ENCODE measurements around the gene ELOF1. TPM values are rescaled to one million over a fixed set of nuclear protein-coding genes. Genes with fewer than 3 reads are reported as not detected.

ELOF1 gene
- total RNA-seq, 6 experiments from 2014 or later, result 21.9 to 33.5 (median 24.9) TPM

GRCh38 chr19:11505032-11505503 is 54.0 kb downstream of the ELOF1 start:
- ATAC-seq (peak; percentile 92 to 98 (median 94)), DNase-seq (peak; percentile 99)
- peak overlapping the region; percentile 73 to 89 (median 86) for H3K4me3 ChIP-seq
- TF ChIP-seq POLR2A (IDR thresholded peaks at IDR 0.05), result no peak
- TF ChIP-seq, protein P1, sequence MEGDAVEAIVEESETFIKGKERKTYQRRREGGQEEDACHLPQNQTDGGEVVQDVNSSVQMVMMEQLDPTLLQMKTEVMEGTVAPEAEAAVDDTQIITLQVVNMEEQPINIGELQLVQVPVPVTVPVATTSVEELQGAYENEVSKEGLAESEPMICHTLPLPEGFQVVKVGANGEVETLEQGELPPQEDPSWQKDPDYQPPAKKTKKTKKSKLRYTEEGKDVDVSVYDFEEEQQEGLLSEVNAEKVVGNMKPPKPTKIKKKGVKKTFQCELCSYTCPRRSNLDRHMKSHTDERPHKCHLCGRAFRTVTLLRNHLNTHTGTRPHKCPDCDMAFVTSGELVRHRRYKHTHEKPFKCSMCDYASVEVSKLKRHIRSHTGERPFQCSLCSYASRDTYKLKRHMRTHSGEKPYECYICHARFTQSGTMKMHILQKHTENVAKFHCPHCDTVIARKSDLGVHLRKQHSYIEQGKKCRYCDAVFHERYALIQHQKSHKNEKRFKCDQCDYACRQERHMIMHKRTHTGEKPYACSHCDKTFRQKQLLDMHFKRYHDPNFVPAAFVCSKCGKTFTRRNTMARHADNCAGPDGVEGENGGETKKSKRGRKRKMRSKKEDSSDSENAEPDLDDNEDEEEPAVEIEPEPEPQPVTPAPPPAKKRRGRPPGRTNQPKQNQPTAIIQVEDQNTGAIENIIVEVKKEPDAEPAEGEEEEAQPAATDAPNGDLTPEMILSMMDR (IDR thresholded peaks at IDR 0.05), result no peak
- H3K36me3 ChIP-seq, result no peaks in the 10 kb centered on the region
- 13% methylated on average over 2 of the region's 33 CpGs for WGBS (ENCODE audit: insufficient coverage, low coverage, low lambda C conversion rate, missing lambda C conversion rate)
- intact Hi-C loops (cut with DNase I), result no loop called here
- H3K27me3 ChIP-seq, result no peaks in the 10 kb centered on the region
- H3K4me1 ChIP-seq, result peaks cover 0 to 11% (median 0%) of the 10 kb centered on the region in 4 donors
- H3K27ac ChIP-seq, result peak overlapping the region; percentile 74 to 88 (median 81)
- H3K9me3 ChIP-seq, result no peaks in the 10 kb centered on the region

DNA sequence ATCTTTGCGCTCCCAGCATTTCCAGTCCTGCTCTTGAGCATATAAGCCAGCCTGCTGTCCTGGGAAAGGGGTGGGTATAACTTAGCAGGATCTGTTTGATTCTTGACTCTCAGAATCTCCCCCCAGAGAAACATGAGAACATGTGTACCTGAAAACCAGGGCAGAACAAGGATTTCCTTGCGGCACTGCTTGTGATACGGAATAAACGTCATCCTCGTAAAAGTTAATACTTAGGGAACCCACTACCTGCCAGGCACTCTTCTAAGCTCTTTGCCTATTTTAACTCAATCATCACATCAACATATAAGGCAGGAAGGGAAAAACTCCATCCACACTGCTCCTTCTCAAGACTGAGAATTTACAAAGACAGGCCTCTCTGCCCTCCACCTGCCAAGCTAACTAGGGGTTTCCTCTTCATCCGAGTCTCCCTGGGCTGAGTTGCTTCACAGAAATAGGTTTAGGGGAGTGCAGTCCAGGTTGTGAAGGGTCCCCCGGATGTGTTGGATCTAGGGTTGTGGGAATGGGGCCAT is 54.5 kb downstream of the ELOF1 start:
- ATAC-seq (no peak), DNase-seq (no peak)
- intact Hi-C loops (cut with DNase I), result no loop called here
- Histone ChIP-seq H3K27ac (no peak overlapping the region), H3K4me3 (peak overlapping the region; percentile 73 to 89 (median 86)), H3K27me3 (no peaks in the 10 kb centered on the region), H3K4me1 (peaks cover 0 to 11% (median 0%) of the 10 kb centered on the region in 4 donors), H3K36me3 (no peaks in the 10 kb centered on the region), H3K9me3 (no peaks in the 10 kb centered on the region)
- TF ChIP-seq POLR2A (IDR thresholded peaks at IDR 0.05), result no peak
- TF ChIP-seq, protein P1 (IDR thresholded peaks at IDR 0.05), result no peak
- WGBS (ENCODE audit: insufficient coverage, low coverage, low lambda C conversion rate, missing lambda C conversion rate), result 45% methylated on average over 6 of the region's 7 CpGs

Small RNA genes lying within 50 kb of the gene (small RNA-seq; reads per million reads assigned to genes)
- 0.26 to 0.39 reads per million in 2 experiments for gene RN7SL833P

Other genes starting within 250 kb of the ELOF1 start
- 1 to 10 TPM; 2.7 to 4.5 (median 4.0) TPM for gene RAB3D, start 219.6 kb downstream of the ELOF1 start, total RNA-seq
- 100 to 1,000 TPM; 138 to 605 (median 165) TPM for gene TMEM205, start 213.0 kb downstream of the ELOF1 start, total RNA-seq
- gene CCDC159, start 212.7 kb downstream of the ELOF1 start, total RNA-seq, result 10 to 100 TPM in 5 of 6 experiments, 1 to 10 TPM in 1; 8.4 to 27.9 (median 23.4) TPM
- gene PLPPR2, start 203.8 kb downstream of the ELOF1 start, total RNA-seq, result 10 to 100 TPM in 3 of 6 experiments, 1 to 10 TPM in 3; 6.7 to 17.5 (median 10.2) TPM
- 1 to 10 TPM; 1.4 to 2.7 (median 2.3) TPM for gene SWSAP1, start 184.6 kb downstream of the ELOF1 start, total RNA-seq
- 1 to 10 TPM; 4.9 to 8.7 (median 7.1) TPM for gene EPOR, start 174.9 kb downstream of the ELOF1 start, total RNA-seq
- gene RGL3, start 139.9 kb downstream of the ELOF1 start, total RNA-seq, result 10 to 100 TPM in 5 of 6 experiments, 1 to 10 TPM in 1; 6.7 to 26.6 (median 19.7) TPM
- under 1 TPM; 0.21 to 0.73 (median 0.54) TPM for gene ODAD3, start 124.1 kb downstream of the ELOF1 start, total RNA-seq
- 100 to 1,000 TPM; 114 to 206 (median 192) TPM for gene PRKCSH, start 123.6 kb downstream of the ELOF1 start, total RNA-seq
- gene ELAVL3, start 78.2 kb downstream of the ELOF1 start, total RNA-seq, result not detected
- 1 to 10 TPM; 2.7 to 7.0 (median 3.9) TPM for gene ZNF653, start 53.4 kb downstream of the ELOF1 start, total RNA-seq
- 10 to 100 TPM; 25.0 to 45.5 (median 37.7) TPM for gene ECSIT, start 30.1 kb downstream of the ELOF1 start, total RNA-seq
- gene CNN1, start 20.4 kb downstream of the ELOF1 start, total RNA-seq, result 1 to 10 TPM in 4 of 6 experiments, under 1 TPM in 2; 0.71 to 8.5 (median 1.0) TPM
- gene ACP5, start 18.4 kb upstream of the ELOF1 start, total RNA-seq, result 10 to 100 TPM; 10.4 to 28.5 (median 21.5) TPM
- 1 to 10 TPM; 2.7 to 5.4 (median 4.6) TPM for gene ZNF627, start 38.3 kb upstream of the ELOF1 start, total RNA-seq
- gene ZNF823, start 179.7 kb upstream of the ELOF1 start, total RNA-seq, result 1 to 10 TPM; 2.9 to 5.1 (median 3.4) TPM
- 1 to 10 TPM; 2.6 to 4.4 (median 3.2) TPM for gene ZNF441, start 207.8 kb upstream of the ELOF1 start, total RNA-seq
- gene ZNF491, start 239.3 kb upstream of the ELOF1 start, total RNA-seq, result 1 to 10 TPM in 2 of 6 experiments, under 1 TPM in 4; 0.37 to 1.3 (median 0.98) TPM